Measurements from ENCODE around the gene HIC1.

DNA sequence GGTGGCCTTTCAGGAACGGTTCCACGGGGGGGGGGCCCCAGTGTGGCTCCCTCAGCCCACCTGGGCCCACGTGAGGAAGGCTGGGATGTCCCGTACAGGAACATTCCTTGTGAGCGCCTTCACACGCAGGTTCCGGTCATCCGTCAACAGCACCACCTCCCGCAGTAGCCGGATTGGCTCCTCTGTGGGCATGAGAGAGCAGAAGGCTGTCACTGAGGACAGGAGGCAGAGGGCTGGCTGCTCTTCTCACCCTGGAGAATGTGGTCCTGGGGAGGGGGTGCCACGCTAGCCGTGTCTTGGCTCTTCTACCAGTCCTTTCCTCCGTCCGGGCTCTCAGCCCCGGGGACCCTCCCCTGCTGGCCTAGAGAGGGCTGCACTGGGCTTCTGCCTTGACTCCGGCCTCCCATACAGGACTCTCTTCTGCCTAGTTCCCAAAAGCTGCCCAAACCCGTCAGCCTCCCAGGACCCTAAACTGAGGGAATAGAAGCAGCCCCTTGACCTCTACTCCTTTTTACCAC, 6.6 kb downstream of the HIC1 start:
- TF ChIP-seq, protein P1, sequence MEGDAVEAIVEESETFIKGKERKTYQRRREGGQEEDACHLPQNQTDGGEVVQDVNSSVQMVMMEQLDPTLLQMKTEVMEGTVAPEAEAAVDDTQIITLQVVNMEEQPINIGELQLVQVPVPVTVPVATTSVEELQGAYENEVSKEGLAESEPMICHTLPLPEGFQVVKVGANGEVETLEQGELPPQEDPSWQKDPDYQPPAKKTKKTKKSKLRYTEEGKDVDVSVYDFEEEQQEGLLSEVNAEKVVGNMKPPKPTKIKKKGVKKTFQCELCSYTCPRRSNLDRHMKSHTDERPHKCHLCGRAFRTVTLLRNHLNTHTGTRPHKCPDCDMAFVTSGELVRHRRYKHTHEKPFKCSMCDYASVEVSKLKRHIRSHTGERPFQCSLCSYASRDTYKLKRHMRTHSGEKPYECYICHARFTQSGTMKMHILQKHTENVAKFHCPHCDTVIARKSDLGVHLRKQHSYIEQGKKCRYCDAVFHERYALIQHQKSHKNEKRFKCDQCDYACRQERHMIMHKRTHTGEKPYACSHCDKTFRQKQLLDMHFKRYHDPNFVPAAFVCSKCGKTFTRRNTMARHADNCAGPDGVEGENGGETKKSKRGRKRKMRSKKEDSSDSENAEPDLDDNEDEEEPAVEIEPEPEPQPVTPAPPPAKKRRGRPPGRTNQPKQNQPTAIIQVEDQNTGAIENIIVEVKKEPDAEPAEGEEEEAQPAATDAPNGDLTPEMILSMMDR (conservative IDR thresholded peaks at IDR 0.05 in 1 of 2, IDR thresholded peaks at IDR 0.05 in 1 of 2; ENCODE audit: extremely low read depth in 1 of 2, insufficient read depth in 1 of 2, low read depth in 1 of 2, low read length in 2 of 2) = no peak
- no peak for TF ChIP-seq EZH2 (IDR thresholded peaks at IDR 0.05; ENCODE audit: borderline replicate concordance, low read length)
